ENCODE measurements around the gene RUSC2. TPM values are rescaled to one million over a fixed set of nuclear protein-coding genes. Genes with fewer than 3 reads are reported as not detected.
"Not testable (repeated sequence)": the region's sequence is repeated elsewhere in the genome, so short reads cannot be mapped to it uniquely, and the experiment has no call there.

Gene RUSC2
- total RNA-seq, 1 donor from 2014 or later: 4.4 TPM

GRCh38 chr9:35482071-35482470 is 7.8 kb upstream of the RUSC2 start:
- Mint-ChIP-seq H3K27ac (no peak overlapping the region), H3K4me3 (no peak overlapping the region), H3K9me3 (no peaks in the 10 kb centered on the region), H3K4me1 (ENCODE audit: low read depth) (no peaks in the 10 kb centered on the region), H3K27me3 (ENCODE audit: insufficient read depth) (peaks cover 4% of the 10 kb centered on the region), H3K36me3 (ENCODE audit: low read depth) (no peaks in the 10 kb centered on the region)
- DNase-seq (ENCODE audit: low spot score): no peak
- intact Hi-C loops (cut with micrococcal nuclease): no loop called here

- Mint-ChIP-seq H3K27ac (no peak overlapping the region), H3K9me3 (no peaks in the 10 kb centered on the region), H3K4me1 (ENCODE audit: low read depth) (peaks cover 6% of the 10 kb centered on the region), H3K4me3 (no peak overlapping the region), H3K27me3 (ENCODE audit: insufficient read depth) (peaks cover 9% of the 10 kb centered on the region), H3K36me3 (ENCODE audit: low read depth) (peaks cover 3% of the 10 kb centered on the region)
- no peak for DNase-seq (ENCODE audit: low spot score)
- intact Hi-C loops (cut with micrococcal nuclease): no loop called here
Measured at GRCh38 chr9:35484406-35484805, 5.5 kb upstream of the RUSC2 start.

- Mint-ChIP-seq H3K36me3 (ENCODE audit: low read depth) (peaks cover 5% of the 10 kb centered on the region), H3K27ac (no peak overlapping the region), H3K9me3 (no peaks in the 10 kb centered on the region)
Measured at GRCh38 chr9:35487081-35487480, 2.8 kb upstream of the RUSC2 start.

GRCh38 chr9:35488021-35488420 is 1.9 kb upstream of the RUSC2 start:
- Mint-ChIP-seq H3K36me3 (ENCODE audit: low read depth) (peaks cover 5% of the 10 kb centered on the region), H3K27me3 (ENCODE audit: insufficient read depth) (peaks cover 14% of the 10 kb centered on the region), H3K4me1 (ENCODE audit: low read depth) (peaks cover 35% of the 10 kb centered on the region), H3K9me3 (no peaks in the 10 kb centered on the region), H3K4me3 (peak overlapping the region; percentile 35), H3K27ac (no peak overlapping the region)
- intact Hi-C loops (cut with micrococcal nuclease): no loop called here
- DNase-seq (ENCODE audit: low spot score): no peak

More at GRCh38 chr9:35487081-35487480, 2.8 kb upstream of the RUSC2 start:
- Mint-ChIP-seq H3K27me3 (ENCODE audit: insufficient read depth) (peaks cover 14% of the 10 kb centered on the region), H3K4me3 (no peak overlapping the region), H3K4me1 (ENCODE audit: low read depth) (peaks cover 25% of the 10 kb centered on the region)
- DNase-seq (ENCODE audit: low spot score): no peak
- intact Hi-C loops (cut with micrococcal nuclease): no loop called here

GRCh38 chr9:35488566-35489312 is 1.2 kb upstream of the RUSC2 start:
- intact Hi-C loops (cut with micrococcal nuclease): no loop called here
- H3K27ac Mint-ChIP-seq: peak overlapping the region; percentile 63
- H3K4me1 Mint-ChIP-seq (ENCODE audit: low read depth): peaks cover 35% of the 10 kb centered on the region
- peak overlapping the region; percentile 71 for H3K4me3 Mint-ChIP-seq
- H3K9me3 Mint-ChIP-seq: peaks cover 5% of the 10 kb centered on the region
- H3K36me3 Mint-ChIP-seq (ENCODE audit: low read depth): peaks cover 5% of the 10 kb centered on the region
- no peak for DNase-seq (ENCODE audit: low spot score)
- peaks cover 14% of the 10 kb centered on the region for H3K27me3 Mint-ChIP-seq (ENCODE audit: insufficient read depth)

GRCh38 chr9:35490155-35490909 is 421 bp downstream of the RUSC2 start:
- Mint-ChIP-seq H3K36me3 (ENCODE audit: low read depth) (peaks cover 5% of the 10 kb centered on the region), H3K4me3 (peak overlapping the region; percentile 88), H3K27me3 (ENCODE audit: insufficient read depth) (peaks cover 14% of the 10 kb centered on the region), H3K4me1 (ENCODE audit: low read depth) (peaks cover 38% of the 10 kb centered on the region), H3K27ac (peak overlapping the region; percentile 63), H3K9me3 (peaks cover 5% of the 10 kb centered on the region)
- intact Hi-C loops (cut with micrococcal nuclease): no loop called here
- no peak for DNase-seq (ENCODE audit: low spot score)

GRCh38 chr9:35490910-35491465 is 1.1 kb downstream of the RUSC2 start:
- DNase-seq (ENCODE audit: low spot score): no peak
- peaks cover 45% of the 10 kb centered on the region for H3K4me1 Mint-ChIP-seq (ENCODE audit: low read depth)
- peaks cover 5% of the 10 kb centered on the region for H3K9me3 Mint-ChIP-seq
- peak overlapping the region; percentile 88 for H3K4me3 Mint-ChIP-seq
- H3K27ac Mint-ChIP-seq: no peak overlapping the region
- H3K27me3 Mint-ChIP-seq (ENCODE audit: insufficient read depth): peaks cover 14% of the 10 kb centered on the region
- intact Hi-C loops (cut with micrococcal nuclease): no loop called here
- H3K36me3 Mint-ChIP-seq (ENCODE audit: low read depth): peaks cover 5% of the 10 kb centered on the region

- peaks cover 50% of the 10 kb centered on the region for H3K4me1 Mint-ChIP-seq (ENCODE audit: low read depth)
- H3K27ac Mint-ChIP-seq; DNase-seq (ENCODE audit: low spot score); H3K9me3 Mint-ChIP-seq; H3K4me3 Mint-ChIP-seq; H3K36me3 Mint-ChIP-seq (ENCODE audit: low read depth): not testable (repeated sequence)
- peaks cover 14% of the 10 kb centered on the region for H3K27me3 Mint-ChIP-seq (ENCODE audit: insufficient read depth)
- intact Hi-C loops (cut with micrococcal nuclease): loop anchor here (2.0 kb wide), 1 partner anchor 154 kb away; no protein-coding TSS in a partner anchor
Measured at GRCh38 chr9:35493119-35493518, 3.2 kb downstream of the RUSC2 start.

GRCh38 chr9:35495984-35496383 is 6.1 kb downstream of the RUSC2 start:
- peaks cover 40% of the 10 kb centered on the region for H3K4me1 Mint-ChIP-seq (ENCODE audit: low read depth)
- intact Hi-C loops (cut with micrococcal nuclease): no loop called here

GRCh38 chr9:35498245-35498644 is 8.3 kb downstream of the RUSC2 start:
- H3K27me3 Mint-ChIP-seq (ENCODE audit: insufficient read depth); H3K27ac Mint-ChIP-seq; H3K4me3 Mint-ChIP-seq; H3K36me3 Mint-ChIP-seq (ENCODE audit: low read depth); DNase-seq (ENCODE audit: low spot score); intact Hi-C loops (cut with micrococcal nuclease): not testable (repeated sequence)
- Mint-ChIP-seq H3K9me3 (peaks cover 15% of the 10 kb centered on the region), H3K4me1 (ENCODE audit: low read depth) (peaks cover 21% of the 10 kb centered on the region)

More at GRCh38 chr9:35495984-35496383, 6.1 kb downstream of the RUSC2 start:
- peak; percentile 4 for DNase-seq (ENCODE audit: low spot score)
- peak overlapping the region; percentile 4 for H3K4me3 Mint-ChIP-seq
- peaks cover 15% of the 10 kb centered on the region for H3K9me3 Mint-ChIP-seq
- H3K36me3 Mint-ChIP-seq (ENCODE audit: low read depth): peaks cover 2% of the 10 kb centered on the region
- no peak overlapping the region for H3K27ac Mint-ChIP-seq
- H3K27me3 Mint-ChIP-seq (ENCODE audit: insufficient read depth): peaks cover 1% of the 10 kb centered on the region

- H3K4me1 Mint-ChIP-seq (ENCODE audit: low read depth): peaks cover 21% of the 10 kb centered on the region
- H3K27ac Mint-ChIP-seq: no peak overlapping the region
- no peaks in the 10 kb centered on the region for H3K27me3 Mint-ChIP-seq (ENCODE audit: insufficient read depth)
- intact Hi-C loops (cut with micrococcal nuclease): no loop called here
- peaks cover 11% of the 10 kb centered on the region for H3K9me3 Mint-ChIP-seq
- H3K4me3 Mint-ChIP-seq: no peak overlapping the region
- peaks cover 2% of the 10 kb centered on the region for H3K36me3 Mint-ChIP-seq (ENCODE audit: low read depth)
- no peak for DNase-seq (ENCODE audit: low spot score)
Measured at GRCh38 chr9:35499029-35499700, 9.3 kb downstream of the RUSC2 start.

GRCh38 chr9:35499701-35500030 is 9.8 kb downstream of the RUSC2 start:
- Mint-ChIP-seq H3K27me3 (ENCODE audit: insufficient read depth) (no peaks in the 10 kb centered on the region), H3K27ac (no peak overlapping the region), H3K9me3 (peaks cover 11% of the 10 kb centered on the region), H3K4me1 (ENCODE audit: low read depth) (peaks cover 21% of the 10 kb centered on the region), H3K4me3 (no peak overlapping the region), H3K36me3 (ENCODE audit: low read depth) (peaks cover 2% of the 10 kb centered on the region)
- intact Hi-C loops (cut with micrococcal nuclease): no loop called here
- no peak for DNase-seq (ENCODE audit: low spot score)

All from activated T-helper 1 cell treated with anti-CD3 and anti-CD28 coated beads, Interleukin-12 subunit alpha, Interleukin-12 subunit beta, Interleukin-2, Interleukin-4 antibody, amounts not matched to agents 30 ng/mL and 10 ng/mL and 1 ng/mL, durations not matched to agents 14 hours and 24 hours and 36 hours (primary cell).